ENCODE results near the gene SUCNR1.
A peak's percentile ranks its signal among the peaks of the same experiment; 100 is the strongest.
"Not testable (repeated sequence)": the region's sequence is repeated elsewhere in the genome, so short reads cannot be mapped to it uniquely, and the experiment has no call there.

Gene SUCNR1, protein sequence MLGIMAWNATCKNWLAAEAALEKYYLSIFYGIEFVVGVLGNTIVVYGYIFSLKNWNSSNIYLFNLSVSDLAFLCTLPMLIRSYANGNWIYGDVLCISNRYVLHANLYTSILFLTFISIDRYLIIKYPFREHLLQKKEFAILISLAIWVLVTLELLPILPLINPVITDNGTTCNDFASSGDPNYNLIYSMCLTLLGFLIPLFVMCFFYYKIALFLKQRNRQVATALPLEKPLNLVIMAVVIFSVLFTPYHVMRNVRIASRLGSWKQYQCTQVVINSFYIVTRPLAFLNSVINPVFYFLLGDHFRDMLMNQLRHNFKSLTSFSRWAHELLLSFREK

GRCh38 chr3:151873398-151873797 lies at the start of gene SUCNR1:
SUCNR1 (plus strand) TSS chr3:151873643; CDS start chr3:151879893, 6,250 bp downstream.
- DNase-seq (ENCODE audit: low spot score) = no peak

DNA sequence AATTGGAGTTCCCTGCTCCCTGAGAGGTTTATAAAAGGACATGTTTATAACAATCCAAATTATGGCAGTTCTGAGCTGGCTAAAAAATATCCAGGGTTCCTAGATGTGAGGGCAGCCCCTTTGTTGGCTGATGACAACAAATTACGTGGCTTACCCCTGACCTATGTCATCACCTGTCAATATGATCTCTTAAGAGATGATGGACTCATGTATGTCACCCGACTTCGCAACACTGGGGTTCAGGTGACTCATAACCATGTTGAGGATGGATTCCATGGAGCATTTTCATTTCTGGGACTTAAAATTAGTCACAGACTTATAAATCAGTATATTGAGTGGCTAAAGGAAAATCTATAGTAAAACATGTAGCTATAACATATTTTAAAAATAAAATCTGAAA lies 45.6 kb upstream of the SUCNR1 start:
- peak; percentile 32 for DNase-seq (ENCODE audit: low spot score)

DNA sequence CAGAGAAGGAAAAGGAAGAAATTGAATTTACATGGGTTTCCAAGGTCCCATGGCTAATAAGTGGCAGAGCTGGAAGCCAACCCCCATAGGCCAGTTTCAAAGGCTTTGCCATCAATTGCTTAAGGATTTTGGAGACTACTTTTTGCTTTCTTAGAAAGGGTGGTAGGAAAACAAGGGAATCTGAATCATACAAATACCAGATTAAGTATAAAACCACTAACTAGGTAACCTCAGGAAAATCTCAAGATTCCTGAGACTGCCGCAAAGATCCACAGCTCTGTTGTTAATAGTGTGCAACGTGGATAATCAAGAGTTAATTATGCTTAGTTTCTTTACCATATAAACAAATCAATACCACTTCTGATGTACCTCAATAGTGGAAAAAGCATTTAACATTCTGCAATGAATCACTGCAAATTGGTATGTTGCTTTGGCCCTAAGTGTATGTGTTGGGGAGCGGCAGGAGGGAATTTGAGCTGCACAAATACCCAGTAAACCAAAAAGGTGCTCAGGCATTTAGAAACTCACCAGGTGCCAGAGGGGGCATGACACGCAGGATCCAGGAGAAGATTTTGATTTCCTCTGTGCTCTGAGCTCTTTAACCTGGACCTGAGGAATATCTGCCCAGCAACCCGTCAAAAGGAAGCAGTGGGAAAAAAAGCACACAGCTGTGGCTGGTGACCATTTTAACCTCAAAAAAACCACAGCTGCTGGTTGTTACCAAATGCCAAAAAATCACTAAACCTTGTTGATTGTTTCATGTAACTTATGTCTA lies 37.5 kb upstream of the SUCNR1 start:
- no peak for DNase-seq (ENCODE audit: low spot score)

DNA sequence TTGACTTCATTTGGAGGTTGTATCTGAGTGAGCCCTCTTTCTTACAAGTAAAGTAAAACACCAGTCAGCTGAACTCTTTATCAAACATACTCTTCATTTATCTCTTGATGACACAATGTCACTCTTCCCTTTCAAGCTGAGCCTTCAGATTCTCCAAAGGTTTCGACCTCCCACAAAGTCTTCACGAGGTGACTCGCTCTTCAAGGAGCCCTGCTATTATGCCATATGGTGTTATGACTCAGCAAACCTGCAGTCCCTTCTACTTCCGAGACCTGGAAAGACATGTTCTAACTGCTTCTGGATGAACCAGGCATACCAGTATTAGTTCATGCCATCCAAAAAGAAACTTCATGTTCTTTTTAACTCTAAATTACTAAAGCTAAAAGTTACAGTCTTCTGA lies 36.4 kb upstream of the SUCNR1 start:
- DNase-seq (ENCODE audit: low spot score) = peak; percentile 74

DNA sequence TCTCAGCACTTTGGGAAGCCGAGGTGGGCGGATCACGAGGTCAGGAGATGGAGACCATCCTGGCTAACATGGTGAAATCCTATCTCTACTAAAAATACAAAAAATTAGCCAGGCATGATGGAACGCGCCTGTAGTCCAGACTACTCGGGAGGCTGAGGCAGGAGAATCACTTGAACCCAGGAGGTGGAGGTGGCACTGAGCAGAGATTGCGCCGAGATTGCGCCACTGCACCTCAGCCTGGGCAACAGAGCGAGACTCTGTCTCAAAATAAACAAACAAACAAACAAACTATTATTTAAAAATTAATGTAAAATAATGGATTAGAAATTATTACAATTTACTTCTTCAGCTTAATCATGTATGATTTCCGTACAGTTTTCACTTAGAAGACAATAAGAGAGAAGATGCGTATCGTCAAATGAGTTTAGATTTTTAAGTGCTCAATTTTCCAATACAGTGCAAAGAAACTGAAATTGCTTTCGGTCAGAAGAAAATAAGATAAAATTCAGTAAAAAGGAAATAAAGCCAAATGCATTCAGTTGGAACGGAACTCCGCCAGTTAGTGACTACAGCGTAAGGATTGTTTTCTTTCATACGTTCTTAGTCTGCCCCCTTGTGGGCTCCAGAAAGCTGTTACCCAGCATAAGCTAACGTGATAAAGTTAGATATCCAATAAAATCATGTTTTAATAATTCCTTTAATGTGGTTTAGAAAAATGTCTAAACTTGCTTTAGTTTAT lies 34.7 kb upstream of the SUCNR1 start:
- DNase-seq (ENCODE audit: low spot score) = peak; percentile 84

DNA sequence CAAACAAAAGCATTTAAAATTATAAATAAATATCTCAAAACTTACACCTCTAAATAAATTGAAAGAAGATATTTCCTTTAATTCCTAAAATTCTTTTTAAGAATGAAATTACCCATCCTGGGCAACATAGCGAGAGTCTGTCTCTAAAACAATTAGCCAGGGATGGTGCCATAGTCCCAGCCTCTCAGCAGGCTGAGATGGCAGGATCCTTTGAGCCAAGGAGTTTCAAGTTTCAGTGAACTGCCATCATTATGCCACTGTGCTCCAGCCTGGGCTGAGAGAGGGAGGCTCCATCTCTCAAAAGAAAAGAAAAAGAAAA lies 34.2 kb upstream of the SUCNR1 start:
- DNase-seq (ENCODE audit: low spot score) = no peak

- DNase-seq (ENCODE audit: low spot score) = no peak
Measured at GRCh38 chr3:151841801-151842200, 31.6 kb upstream of the SUCNR1 start.

- DNase-seq (ENCODE audit: low spot score) = no peak
Measured at GRCh38 chr3:151843275-151843674, 30.2 kb upstream of the SUCNR1 start.

DNA sequence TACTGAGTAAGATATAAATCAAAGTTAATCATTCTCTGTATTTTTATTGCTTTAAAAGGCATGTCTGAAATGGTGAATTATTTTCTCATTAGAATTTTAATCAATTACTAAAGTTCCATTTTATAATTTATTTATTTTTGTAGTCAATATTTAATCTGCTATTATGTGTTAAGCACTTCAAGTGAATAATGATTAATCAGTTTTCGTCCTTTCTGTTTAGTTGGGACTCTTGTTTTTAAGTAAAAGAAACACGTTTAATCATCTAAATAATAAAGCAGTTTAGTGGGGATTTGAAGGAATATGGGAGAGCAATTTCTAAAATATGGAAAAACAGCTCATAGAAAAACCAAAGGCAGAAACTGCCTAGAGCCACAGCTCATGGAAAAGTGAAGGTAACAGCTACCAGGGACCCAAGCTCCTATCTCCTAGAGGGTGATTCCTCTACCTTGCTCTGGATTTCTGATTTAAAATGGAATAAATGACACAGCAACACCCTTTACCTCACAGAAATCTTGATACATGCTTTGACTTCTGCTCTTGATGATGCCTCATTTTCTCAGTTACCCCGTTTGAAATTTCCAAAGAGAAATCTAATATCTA lies 28.0 kb upstream of the SUCNR1 start:
- no peak for DNase-seq (ENCODE audit: low spot score)

DNA sequence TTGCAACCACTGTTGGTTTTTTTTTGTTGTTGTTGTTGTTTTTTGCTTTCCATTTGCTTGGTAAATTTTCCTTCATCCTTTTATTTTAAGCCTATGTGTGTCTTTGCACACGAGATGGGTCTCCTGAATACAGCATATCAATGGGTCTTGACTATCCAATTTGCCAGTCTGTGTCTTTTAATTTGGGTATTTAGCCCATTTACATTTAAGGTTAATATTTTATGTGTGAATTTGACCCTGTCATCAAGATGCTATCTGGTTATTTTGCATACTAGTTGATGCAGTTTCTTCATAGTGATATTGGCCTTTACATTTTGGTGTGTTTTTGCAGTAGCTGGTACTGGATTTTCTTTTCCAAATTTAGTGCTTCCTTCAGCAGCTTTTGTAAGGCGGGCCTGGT lies 23.4 kb upstream of the SUCNR1 start:
- DNase-seq (ENCODE audit: low spot score) = not testable (repeated sequence)

DNA sequence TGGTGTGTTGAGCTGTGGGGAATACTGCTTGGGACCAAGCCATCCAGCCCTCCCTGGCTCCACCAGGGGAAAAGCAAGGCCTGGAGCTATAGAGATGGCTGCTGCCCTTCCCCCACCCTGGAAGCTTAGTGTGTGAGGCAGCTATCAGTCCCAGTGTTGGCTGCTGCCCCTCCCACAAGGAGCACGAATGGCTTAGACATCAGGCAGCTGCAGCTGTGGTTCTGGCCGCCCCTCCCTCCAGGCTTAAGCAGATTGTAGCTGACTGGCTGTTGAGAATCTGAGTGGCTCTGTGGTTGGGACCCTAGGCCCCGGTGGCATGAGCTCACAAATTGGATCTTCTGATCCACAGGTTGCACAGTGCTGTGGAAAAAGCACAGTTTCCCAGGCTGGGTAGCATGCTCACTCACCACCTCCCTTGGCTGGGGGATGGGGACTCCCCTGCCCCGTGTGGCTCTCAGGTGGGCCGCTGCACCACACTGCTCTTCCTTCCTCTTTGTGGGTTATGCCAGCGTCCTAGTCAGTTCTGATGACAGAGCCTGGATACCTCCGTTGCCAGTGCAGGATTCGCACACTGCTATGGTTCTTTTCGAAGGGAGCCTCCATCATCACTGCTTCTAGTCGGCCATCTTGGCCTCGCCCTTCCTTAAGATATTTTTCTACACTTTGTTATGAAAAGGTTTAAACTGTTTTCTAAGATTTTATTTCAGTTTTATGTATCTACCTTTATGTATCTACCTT lies 21.2 kb upstream of the SUCNR1 start:
- no peak for DNase-seq (ENCODE audit: low spot score)

GRCh38 chr3:151856118-151856517 lies 17.3 kb upstream of the SUCNR1 start:
- DNase-seq (ENCODE audit: low spot score) = no peak

DNA sequence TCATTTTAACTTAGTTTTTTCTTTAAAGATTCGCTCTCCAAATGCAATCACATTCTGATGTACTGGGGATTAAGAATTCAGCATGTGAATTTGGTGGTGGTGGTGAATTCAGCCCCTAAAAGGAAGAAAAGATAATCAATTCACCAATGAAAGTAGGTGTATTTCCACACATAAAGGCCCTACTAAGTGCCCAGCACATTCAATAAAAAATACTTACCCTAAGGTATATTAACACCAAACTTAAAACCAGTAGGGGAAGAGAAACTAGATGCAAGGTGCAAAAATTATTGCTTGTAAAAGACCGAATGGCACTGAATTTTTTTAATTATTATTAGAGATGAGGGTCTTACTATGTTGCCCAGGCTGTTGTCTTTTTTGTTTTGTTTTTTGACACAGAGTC lies 16.8 kb upstream of the SUCNR1 start:
- DNase-seq (ENCODE audit: low spot score) = no peak

- no peak for DNase-seq (ENCODE audit: low spot score)
Measured at GRCh38 chr3:151859233-151859673, 14.2 kb upstream of the SUCNR1 start.

DNA sequence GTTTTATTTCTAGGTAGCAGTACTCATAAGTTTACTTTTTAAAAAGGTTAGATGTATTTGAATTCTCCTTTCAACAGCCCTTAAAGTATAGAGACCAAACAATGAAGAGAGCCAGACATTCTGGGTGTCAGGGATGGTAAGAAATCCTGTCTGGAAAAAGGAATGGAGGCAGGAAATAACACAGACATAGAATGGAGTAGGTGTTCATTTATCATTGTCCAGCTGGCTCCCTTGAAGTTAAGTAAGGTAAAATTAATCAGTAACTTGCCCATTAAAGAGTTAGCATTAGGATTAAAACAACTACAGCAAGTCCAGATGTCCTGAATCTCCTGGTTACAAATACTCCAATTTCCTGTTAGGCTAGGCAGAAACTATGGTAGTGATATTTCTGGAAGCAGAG lies 13.5 kb upstream of the SUCNR1 start:
- DNase-seq (ENCODE audit: low spot score) = no peak

- no peak for DNase-seq (ENCODE audit: low spot score)
Measured at GRCh38 chr3:151863611-151864010, 9.8 kb upstream of the SUCNR1 start.

- peak; percentile 40 for DNase-seq (ENCODE audit: low spot score)
Measured at GRCh38 chr3:151864423-151865101, 8.9 kb upstream of the SUCNR1 start.

DNA sequence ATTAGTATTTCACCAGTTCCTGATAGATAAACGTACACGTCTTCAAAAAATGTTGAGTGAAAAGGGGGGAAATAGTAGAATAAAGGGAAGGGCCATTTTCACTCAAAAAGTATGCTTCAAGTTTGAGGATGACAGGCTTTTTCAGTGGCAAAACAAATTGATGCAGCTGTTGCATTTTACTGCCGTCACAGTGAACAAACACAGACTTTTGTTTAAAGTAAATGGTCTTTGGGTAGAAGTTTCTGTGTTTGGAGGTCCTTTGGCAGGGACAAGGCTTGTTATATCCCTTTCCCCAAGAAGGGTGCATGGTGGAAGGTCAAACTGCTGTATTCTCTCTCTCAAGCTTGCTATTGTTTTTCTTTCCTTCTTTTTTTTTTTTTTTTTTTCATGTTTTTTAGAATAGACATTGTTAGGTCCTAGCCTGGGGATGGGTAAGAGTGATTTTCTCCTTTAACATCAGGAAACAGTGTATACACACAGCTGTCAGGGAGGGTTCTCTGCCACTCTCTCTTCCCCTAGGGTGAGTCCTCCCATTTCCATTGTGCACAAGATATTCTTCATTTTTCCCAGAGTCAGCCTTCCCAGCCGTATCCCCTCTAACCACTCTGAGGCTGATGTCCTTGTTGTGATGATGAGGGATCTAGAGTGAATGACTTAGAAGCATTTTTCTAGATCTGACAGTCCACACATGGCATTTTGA lies 6.6 kb upstream of the SUCNR1 start:
- no peak for DNase-seq (ENCODE audit: low spot score)

GRCh38 chr3:151867666-151868065 lies 5.8 kb upstream of the SUCNR1 start:
- no peak for DNase-seq (ENCODE audit: low spot score)

GRCh38 chr3:151869181-151869580 lies 4.3 kb upstream of the SUCNR1 start:
- DNase-seq (ENCODE audit: low spot score) = no peak
